AG04450 (cell line): ENCODE data around the gene CUEDC2. TPM values are rescaled to one million over a fixed set of nuclear protein-coding genes. Genes with fewer than 3 reads are reported as not detected.

Experiments
- CTCF ChIA-PET: fragments of 300-600, 350-600 bp; formaldehyde crosslinking; extraction: SDS; loops from one replicate; lab custom pipeline; 2022; ENCODE audit warnings: antibody characterized with exemption, inconsistent platforms; lab: Charles Lee
- POLR2A ChIA-PET: fragments of 350-600 bp; formaldehyde crosslinking; extraction: SDS; loops from one replicate; lab custom pipeline; 2021; ENCODE audit warnings: antibody characterized with exemption, inconsistent platforms; lab: Yijun Ruan, JAX
- DNase-seq: peaks from one replicate; pipeline ENCODE4 v3.0.0-alpha.2; 2011; ENCODE audit warnings: low read depth, low spot score
- H3K27ac ChIP-seq: one replicate; pipeline ENCODE4 v1.5.1; 2012; ENCODE audit warnings: low read depth, low read length, control low read depth
- H3K27me3 ChIP-seq: one replicate; pipeline ENCODE4 v1.6.0; 2012; ENCODE audit warnings: low read length; ENCODE audit not compliant: control insufficient read depth, insufficient read depth
- H3K4me3 ChIP-seq: 2 replicates; pipeline ENCODE4 v1.5.1; 2011; ENCODE audit warnings: mild to moderate bottlenecking, low read depth, low read length, control low read depth
- H3K9me3 ChIP-seq: 2 replicates; pipeline ENCODE4 v1.5.1; 2012; ENCODE audit warnings: low read length; ENCODE audit not compliant: control insufficient read depth, insufficient read depth
- CTCF ChIP-seq: IDR thresholded peaks from 2 replicates; pipeline ENCODE4 v1.5.1; 2011; ENCODE audit warnings: low read depth, low read length, control low read depth, inconsistent platforms
- polyA plus RNA-seq: library from polyadenylated mRNA; depleted of rRNA; stranded (reverse); fragments of >200 nt; gene quantifications from 2 replicates; pipeline ENCODE4 v1.2.3, GENCODE V29; 2011

CUEDC2 gene
- polyA plus RNA-seq, 1 experiment = 61.1 TPM

- no peak for DNase-seq
- TF ChIP-seq CTCF = no peak
- H3K9me3 ChIP-seq = no peaks in the 10 kb centered on the region; the same call in 1 of the 2 replicates
- no peak within 1 kb of the TSS for H3K27ac ChIP-seq
- H3K4me3 ChIP-seq = peak within 1 kb of the TSS; percentile 70
- CTCF ChIA-PET = interaction anchor here (0.5 to 1.3 kb wide), 2 partner anchors 52 to 121 kb away, joined by 3 to 5 read pairs; no protein-coding TSS in a partner anchor
- H3K27me3 ChIP-seq = no peaks in the 10 kb centered on the region
- POLR2A ChIA-PET = interaction anchor here (0.6 to 1.6 kb wide), 6 partner anchors 19 to 244 kb away, joined by 3 to 22 read pairs (median 3); partner anchors contain the start of gene CUEDC2
Measured at GRCh38 chr10:102451105-102451969, 19.0 kb upstream of the CUEDC2 start, which contains the start of gene C10orf95. TSS of gene C10orf95 (minus strand) at chr10:102451543. CDS start at chr10:102451093, 450 bp downstream.

GRCh38 chr10:102450374-102451104, 18.2 kb upstream of the CUEDC2 start:
- CTCF ChIA-PET = interaction anchor here (0.7 to 1.3 kb wide), 3 partner anchors 15 to 306 kb away, joined by 3 to 5 read pairs (median 4); no protein-coding TSS in a partner anchor
- H3K27ac ChIP-seq = no peak overlapping the region
- no peak for DNase-seq
- no peaks in the 10 kb centered on the region for H3K27me3 ChIP-seq
- POLR2A ChIA-PET = interaction anchor here (0.6 to 1.6 kb wide), 8 partner anchors 16 to 292 kb away, joined by 3 to 22 read pairs (median 3); partner anchors contain the start of gene CUEDC2
- TF ChIP-seq CTCF = no peak
- H3K9me3 ChIP-seq = no peaks in the 10 kb centered on the region; the same call in 1 of the 2 replicates
- H3K4me3 ChIP-seq = peak overlapping the region; percentile 70

DNA sequence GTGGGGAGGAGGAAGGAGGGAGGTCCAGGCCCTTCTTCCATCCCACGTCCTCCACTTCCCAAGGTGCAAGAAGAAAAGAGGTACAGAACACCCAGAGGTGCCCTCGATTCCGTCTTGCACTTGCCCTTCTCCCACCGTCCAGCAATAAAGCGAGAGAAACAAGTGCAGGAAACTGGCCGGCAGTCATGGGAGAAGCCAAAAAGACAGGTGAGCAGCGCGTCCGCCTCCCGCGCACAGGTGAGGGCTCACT, 17.7 kb upstream of the CUEDC2 start:
- CTCF ChIA-PET = interaction anchor here (0.7 kb wide), 3 partner anchors 13 to 306 kb away, joined by 3 to 4 read pairs (median 4); no protein-coding TSS in a partner anchor
- H3K9me3 ChIP-seq = no peaks in the 10 kb centered on the region; the same call in 1 of the 2 replicates
- POLR2A ChIA-PET = interaction anchor here (0.6 to 1.6 kb wide), 4 partner anchors 15 to 292 kb away, joined by 3 to 22 read pairs (median 4); partner anchors contain the start of gene CUEDC2

GRCh38 chr10:102449321-102450123, 17.1 kb upstream of the CUEDC2 start:
- Histone ChIP-seq H3K4me3 (peak overlapping the region; percentile 70), H3K27me3 (no peaks in the 10 kb centered on the region), H3K27ac (no peak overlapping the region), H3K9me3 (no peaks in the 10 kb centered on the region; the same call in 1 of the 2 replicates)
- POLR2A ChIA-PET = interaction anchor here (0.6 to 1.6 kb wide), 3 partner anchors 15 to 42 kb away, joined by 3 to 22 read pairs (median 5); partner anchors contain the start of gene CUEDC2
- TF ChIP-seq CTCF = no peak
- CTCF ChIA-PET = interaction anchor here (0.7 to 1.0 kb wide), 3 partner anchors 11 to 305 kb away, joined by 4 to 6 read pairs (median 4); no protein-coding TSS in a partner anchor
- DNase-seq = no peak

More for the DNA sequence above, 17.7 kb upstream of the CUEDC2 start:
- no peak for DNase-seq
- no peak for TF ChIP-seq CTCF
- Histone ChIP-seq H3K27me3 (no peaks in the 10 kb centered on the region), H3K27ac (no peak overlapping the region), H3K4me3 (peak overlapping the region; percentile 70)
